Activated T-cell treated with anti-CD3 and anti-CD28 coated beads for 24 hours (primary cell): ENCODE measurements around the gene TP53I11.

Experiments used
- DNase-seq: peaks from one replicate; pipeline ENCODE4 v3.0.0-alpha.2; 2020; ENCODE audit warnings: low read depth

TP53I11 gene, protein sequence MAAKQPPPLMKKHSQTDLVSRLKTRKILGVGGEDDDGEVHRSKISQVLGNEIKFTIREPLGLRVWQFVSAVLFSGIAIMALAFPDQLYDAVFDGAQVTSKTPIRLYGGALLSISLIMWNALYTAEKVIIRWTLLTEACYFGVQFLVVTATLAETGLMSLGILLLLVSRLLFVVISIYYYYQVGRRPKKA

DNA sequence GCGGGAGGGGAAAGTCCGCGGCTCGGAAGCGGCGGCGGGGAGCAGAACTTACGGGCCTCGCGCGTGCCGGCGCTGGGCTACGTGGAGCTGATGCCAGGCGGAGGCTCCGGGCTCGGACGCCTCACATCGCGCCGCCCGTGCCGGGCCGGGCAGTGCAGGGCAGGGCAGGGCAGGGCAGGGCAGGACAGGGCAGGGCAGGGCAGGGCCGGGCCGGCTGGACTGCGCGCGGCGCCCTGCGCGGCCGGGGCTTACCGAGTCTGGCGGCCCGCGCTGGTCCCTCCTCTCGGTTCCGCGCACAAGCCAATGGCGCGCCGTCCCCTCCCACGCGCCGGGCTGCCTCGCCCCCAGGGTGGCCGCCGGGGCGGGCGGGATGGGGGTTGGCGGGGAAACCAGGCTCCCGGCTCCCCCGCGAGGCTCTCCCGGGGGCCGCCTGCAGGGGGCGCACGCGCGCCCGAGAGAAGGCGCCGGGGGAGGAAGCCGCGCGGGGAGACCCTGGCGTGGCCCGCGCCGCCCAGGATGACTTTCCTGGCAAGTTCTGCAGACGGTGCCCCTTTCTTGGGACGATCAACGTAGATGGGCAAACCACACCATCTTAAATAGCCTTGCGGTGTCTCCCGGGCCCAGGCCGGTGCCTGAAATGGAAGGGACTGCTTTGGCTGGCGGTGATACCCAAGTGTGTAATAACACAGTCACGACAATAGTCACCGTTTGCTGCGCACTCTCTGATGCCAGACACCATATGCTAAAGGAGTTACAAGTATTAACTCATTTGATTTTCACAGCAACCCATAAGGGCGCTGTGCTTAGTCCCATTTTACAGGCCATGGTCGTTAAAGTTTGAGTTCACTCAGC is at the start of gene TP53I11:
TSS of gene TP53I11 (minus strand) at position 259 of the 852 bp plus-strand sequence. CDS start 12,548 bp downstream, outside the sequence.
- peak; percentile 62 for DNase-seq

DNA sequence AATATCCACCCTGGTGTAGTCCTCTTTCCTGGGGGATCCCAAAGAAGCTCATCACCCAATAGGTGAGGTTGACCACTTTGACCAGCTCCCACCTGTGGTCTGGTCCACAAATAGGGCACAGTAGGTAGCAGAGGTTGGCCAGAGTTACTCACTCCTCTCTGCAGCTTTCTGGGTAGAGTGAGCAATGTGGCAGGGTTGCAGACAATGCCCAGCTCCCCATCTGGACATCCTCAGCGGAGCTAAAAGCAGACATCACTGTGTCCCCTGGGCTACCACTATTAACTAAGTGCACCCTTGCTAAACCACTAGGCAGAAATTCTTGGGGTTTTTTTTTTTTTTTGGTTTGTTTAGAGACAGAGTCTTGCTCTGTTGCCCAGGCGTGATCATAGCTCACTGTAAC is 48.4 kb upstream of the TP53I11 start:
- no peak for DNase-seq

GRCh38 chr11:44998051-44998450 is 47.4 kb upstream of the TP53I11 start:
- no peak for DNase-seq

GRCh38 chr11:44997566-44997965 is 46.9 kb upstream of the TP53I11 start:
- DNase-seq: no peak

DNA sequence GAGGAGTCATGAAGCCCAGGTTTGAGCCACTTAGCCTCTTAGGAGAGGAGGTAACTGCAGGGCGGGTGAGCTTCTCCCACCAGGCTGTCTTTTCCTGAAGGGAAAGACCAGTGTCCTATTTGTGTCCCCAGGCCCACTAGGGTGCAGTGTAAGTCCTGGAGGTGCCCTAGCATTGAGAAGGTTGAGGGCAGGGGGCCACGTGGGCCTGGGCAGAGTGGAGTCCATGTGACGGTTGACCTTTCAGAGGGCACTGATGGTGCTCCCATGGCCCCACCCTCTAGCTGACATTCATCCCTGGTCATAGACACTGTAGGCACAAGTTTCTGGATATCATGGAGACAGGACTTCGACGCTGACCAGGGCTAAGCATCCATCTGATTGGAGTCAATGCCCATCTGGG is 44.1 kb upstream of the TP53I11 start:
- no peak for DNase-seq

DNA sequence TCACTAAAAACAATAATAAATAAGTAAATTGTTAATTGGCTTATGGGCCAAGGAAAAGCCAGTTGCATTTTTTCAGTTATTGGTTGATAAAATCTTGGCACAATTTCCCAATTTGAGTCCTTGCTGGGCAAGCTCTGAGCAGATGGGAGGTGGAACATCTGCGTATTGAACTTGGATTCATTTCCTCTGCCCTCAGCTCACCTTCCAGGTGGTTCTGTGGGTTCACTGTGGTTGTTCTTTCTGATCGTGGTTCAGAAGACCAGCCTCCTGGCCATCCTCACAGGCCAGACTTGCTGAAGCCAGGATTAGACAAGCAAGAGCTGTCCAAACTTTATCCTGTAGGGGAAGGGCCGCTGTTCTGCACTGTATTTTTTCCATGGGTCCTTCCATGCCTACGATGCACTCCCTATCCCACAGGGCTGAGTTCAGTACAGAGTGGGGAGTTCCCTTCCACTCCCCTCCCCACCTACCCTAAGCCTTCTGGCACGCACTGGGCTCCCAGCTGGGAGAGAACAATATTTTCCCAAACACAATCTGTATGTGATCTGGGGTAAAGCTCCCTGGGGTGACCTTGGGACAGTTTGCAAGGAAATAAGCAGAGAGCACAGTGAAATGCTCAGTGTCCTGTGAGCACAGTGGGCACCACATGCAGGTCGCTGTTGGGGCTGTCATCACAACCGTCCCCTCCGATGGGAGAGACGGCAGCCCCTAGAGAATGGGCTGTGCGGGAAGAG is 43.5 kb upstream of the TP53I11 start:
- no peak for DNase-seq

DNA sequence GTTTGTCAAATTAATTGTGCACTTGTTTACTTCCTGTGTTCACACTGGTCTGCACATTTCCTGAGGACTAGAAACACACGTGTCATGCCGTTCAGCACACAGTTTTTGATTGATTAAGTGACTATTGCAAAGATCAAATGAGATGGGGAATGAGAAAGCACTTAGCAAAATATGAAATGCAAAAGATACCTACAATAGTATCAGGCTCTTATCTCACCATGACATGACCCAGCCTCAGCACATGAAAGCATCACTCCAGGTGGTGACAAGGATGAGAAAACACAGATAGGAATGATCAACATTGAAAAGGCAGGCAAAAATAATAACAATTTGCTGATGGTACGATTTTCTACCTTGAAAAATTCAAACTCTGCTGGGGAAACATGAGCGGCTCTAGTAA is 42.1 kb upstream of the TP53I11 start:
- DNase-seq: no peak

DNA sequence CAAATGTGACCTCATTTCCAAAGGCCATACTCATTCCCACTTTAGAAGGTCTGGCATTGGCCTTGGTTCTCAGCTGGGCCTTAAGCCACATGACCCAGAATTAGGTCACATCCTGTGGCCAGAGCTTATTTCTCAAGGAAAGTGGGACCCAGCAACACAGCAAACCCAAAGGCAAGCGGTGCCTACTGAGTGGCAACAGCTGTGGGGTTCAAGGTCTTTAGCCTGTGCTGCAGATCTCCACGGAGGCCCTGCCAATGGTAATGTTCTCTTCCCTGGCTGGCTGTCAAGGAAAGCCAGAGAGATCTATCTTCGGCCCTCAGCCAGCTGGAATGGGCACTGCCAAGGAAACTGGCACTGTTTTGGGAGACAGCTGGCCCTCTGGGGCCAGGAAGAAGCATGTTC is 41.5 kb upstream of the TP53I11 start:
- no peak for DNase-seq

DNA sequence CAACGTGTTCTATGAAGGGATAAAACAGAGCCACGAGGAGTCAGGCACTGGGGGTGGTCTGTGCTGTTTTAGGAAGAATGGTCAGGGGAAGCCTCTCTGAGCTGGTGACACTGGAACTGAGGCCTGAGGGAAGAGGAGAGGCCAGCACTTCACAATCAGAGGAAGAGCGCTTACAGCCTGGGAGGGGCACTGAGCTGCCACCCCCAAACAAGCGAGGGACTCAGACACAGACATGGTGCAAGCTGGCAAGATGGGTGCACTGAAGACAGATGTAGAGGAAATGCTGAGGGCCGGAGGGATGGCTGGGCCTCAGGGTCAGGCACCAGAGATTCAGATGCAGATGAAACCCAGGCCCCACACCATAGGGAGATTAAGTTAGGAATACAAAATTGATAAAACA is 40.0 kb upstream of the TP53I11 start:
- DNase-seq: no peak

GRCh38 chr11:44989831-44990566 is 39.3 kb upstream of the TP53I11 start:
- no peak for DNase-seq

DNA sequence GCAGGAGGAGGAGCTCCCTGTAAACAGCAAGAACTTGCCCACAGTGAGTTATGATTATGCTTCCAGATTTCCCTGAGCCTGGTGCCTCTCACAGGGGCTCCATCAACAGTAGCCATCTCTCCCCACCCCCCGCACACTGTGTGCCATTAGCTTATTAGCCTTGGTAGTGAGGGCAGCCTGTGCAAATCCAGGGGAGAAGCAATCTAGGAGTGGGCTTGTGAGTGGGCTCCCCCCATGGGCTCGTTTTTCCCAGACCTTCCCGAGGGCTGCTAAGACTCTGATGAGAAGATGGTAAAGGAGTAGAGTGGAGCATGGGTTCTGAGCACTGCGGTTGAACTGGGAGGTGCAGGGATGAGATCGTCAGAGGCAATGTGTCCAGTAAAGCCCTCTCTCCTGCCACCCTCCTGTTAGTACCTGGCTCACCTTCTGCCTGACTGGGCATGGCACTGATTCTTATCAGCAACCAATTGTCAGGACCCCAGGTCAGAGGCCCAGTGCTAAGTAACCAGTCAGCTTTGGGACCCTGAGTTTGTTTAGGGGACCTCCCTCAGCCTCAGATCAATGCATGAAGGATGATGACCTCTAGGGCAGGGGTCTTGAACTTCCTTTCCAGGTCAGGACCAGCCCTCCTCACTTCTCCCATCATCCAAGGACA is 38.4 kb upstream of the TP53I11 start:
- no peak for DNase-seq

DNA sequence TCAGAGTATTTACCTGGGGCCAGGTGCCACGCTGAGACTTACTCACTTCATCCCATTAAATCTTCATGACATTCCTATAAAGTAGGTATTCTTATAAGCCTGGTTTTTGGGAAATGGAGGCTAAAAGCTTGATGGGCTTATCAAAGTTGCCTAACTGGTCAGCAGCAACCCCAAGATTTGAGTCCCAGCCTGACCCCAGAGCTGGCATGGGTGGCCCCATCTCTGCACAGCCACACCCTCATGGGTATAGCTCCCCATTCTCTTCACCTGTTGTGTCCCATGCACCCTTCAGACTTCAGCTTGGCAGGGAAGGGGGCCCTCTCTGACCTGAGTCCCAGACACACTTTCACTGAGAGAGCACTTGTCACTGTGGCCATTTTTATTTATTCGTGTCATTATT is 37.4 kb upstream of the TP53I11 start:
- DNase-seq: no peak

- DNase-seq: no peak
These were observed 36.8 kb upstream of the TP53I11 start for GRCh38 chr11:44987506-44987905.

DNA sequence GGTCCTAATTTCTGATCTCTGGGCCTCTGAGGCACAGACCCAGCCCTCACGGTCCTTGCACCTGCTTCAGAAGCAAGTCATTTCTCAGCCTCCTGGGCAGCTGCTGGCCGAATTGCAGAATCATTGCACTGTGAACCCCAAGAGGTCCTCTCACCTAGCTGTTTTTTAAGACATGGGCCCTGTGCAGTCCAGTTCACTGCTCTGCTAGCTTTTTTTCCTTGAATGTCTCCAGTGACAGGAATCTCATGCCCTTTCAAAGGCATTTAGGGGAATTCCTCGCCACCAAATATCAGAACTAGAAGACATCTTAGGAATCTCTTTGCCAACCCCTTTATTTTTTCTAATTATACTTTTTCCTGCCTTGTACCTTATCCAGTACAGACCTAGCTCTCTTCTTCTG is 35.6 kb upstream of the TP53I11 start:
- no peak for DNase-seq

DNA sequence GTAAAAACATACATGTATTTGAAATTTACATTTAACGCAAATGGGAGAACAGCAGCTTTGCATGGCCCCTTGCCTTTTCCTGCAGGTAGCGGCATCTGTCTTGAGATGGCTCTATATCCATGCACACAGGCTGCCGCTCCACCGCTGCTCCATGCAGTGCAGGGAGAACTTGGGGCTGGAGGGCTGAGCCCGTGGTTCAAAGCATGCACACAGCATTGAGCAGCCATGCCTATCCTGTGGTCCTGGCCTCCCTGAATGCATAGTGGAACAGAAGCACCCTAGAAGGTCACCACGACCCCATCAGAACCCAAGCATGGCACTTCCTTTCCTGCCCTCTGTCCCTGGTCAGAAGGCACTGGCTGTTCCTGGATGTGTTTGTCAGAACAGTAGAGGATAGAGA is 35.0 kb upstream of the TP53I11 start:
- DNase-seq: no peak

DNA sequence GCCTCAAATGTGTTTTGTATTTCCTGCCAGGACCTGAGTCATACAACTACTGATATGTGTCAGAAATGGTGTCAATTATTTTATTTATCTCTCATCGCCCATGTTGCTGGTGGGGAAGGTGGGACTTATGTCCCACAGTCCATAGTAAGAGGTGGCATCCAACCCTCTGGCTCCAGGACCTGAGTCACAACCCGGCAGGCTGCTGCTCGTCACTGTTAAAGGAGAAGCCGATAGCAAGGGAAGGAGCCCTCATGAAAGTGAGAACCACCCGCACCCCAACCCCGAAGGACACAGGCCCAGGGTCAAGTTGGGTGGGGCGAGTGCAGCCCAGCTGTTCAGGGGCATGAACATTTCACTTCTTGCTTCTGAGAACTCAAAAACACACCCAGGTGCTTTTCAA is 33.1 kb upstream of the TP53I11 start:
- no peak for DNase-seq

- no peak for DNase-seq
These were observed 31.9 kb upstream of the TP53I11 start for GRCh38 chr11:44982496-44983062.

DNA sequence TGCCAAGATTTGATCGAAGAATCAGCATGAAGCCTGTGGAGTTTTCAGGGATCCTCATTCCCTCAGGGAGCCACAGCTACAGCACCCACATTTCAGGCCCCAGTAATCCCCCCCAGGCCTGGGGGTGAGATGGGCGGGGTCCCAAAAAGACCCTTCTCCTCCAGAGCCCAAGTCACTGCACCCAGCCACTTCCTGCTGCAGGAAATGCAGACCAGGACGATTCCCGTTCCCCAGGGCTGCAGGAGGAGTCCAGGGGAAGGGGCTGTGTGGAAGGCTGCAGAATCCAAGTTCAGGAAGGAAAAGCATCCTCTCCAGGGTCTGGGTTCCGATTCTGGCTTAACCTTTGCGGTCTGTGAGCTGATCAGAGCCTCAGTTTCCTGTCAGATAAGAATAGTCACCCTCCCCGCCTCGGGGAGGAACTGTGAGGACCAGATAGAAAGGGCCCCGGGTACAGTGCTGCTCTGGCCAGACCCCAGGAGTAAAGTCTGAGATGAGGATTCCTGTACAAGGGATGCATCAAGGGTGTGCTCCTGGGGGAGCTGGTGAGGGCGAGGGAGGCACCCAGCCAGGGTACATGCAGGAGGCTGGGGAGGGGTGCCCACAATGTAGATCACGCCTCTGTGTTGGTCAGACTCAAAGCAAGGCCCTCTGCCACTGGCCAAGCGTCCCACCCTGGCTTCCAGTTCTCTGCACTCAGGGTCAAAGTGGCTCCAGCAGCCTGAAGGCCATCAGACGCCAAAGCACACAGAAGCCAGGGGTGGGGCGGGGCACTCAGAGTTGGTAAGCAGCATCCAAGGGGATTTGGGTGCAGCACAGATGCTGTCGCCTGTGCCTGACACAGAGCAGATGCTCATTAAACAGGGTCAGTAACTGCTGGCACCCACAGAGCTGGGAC is 30.1 kb upstream of the TP53I11 start:
- no peak for DNase-seq

DNA sequence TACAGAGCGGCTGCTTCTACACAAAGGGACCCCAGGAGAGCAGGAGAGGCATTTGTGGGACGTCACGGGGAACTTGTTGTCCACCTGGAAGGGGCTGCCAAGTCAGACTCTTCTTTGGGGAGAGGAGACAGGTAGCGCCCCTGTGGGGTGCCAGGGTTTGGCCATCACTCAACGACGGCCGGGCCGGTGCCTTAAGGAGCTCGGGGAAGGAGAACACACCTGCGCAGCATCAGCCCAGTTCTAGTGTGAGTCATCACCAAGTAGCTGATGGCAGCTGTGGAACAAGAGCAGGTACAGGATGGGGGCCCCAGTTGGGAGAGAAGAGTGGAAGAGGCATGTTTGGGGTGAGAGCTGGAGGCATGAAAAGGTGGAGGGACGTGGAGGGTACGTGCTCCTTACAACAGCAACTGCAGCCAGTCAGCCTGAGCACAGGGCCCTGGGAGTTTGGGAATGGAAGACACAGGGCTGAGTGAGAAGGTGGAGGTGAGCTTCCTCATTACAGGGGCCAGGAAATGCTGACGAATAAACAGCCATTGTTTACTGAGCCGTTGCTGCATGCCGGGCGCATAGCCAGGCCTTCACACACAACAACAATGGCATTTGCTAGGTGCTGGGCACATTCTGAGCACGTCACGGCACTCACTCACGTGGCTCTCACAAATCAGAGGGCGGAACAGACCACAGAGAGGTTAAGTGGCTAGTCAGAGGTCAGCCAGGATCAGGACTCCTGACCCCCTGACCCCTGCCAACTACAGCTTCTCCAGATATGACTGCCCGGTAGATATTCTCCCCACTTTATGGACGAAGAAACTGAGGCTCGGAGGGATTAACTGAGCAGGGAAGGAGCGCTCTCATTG is 29.1 kb upstream of the TP53I11 start:
- no peak for DNase-seq

DNA sequence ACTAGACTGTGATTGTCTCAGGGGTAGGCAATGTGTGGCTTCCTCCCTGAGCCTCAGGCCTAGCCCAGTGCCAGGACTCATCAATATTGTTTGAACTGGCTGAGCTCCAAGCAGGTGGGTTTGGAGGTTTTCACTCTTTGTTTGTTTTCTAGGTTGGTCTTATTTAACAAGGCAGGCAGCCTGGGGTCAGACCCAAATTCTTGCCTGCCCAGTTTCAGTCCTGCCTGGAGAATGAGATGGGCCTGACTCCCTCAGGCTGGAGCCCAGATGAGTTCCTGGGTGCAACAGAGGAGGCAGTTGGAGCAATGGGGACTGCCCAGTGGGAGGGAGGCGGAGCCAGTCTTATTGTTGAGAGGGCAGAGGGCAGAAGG is 28.3 kb upstream of the TP53I11 start:
- no peak for DNase-seq
